ENCODE results near the gene SYNJ2.

- TF ChIP-seq, protein P1, sequence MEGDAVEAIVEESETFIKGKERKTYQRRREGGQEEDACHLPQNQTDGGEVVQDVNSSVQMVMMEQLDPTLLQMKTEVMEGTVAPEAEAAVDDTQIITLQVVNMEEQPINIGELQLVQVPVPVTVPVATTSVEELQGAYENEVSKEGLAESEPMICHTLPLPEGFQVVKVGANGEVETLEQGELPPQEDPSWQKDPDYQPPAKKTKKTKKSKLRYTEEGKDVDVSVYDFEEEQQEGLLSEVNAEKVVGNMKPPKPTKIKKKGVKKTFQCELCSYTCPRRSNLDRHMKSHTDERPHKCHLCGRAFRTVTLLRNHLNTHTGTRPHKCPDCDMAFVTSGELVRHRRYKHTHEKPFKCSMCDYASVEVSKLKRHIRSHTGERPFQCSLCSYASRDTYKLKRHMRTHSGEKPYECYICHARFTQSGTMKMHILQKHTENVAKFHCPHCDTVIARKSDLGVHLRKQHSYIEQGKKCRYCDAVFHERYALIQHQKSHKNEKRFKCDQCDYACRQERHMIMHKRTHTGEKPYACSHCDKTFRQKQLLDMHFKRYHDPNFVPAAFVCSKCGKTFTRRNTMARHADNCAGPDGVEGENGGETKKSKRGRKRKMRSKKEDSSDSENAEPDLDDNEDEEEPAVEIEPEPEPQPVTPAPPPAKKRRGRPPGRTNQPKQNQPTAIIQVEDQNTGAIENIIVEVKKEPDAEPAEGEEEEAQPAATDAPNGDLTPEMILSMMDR (IDR thresholded peaks at IDR 0.05; ENCODE audit: low read depth, low read length) = no peak
- TF ChIP-seq EZH2phosphoT487 (IDR thresholded peaks at IDR 0.05; ENCODE audit: low read depth) = no peak
Observed at GRCh38 chr6:158028421-158028820, 46.8 kb downstream of the SYNJ2 start.
